Measurements from ENCODE around the gene NEURL1.
"Not testable (repeated sequence)": the region's sequence is repeated elsewhere in the genome, so short reads cannot be mapped to it uniquely, and the experiment has no call there.

The NEURL1 gene

GRCh38 chr10:103495321-103495720, 1.8 kb downstream of the NEURL1 start:
- no peak for DNase-seq

DNA sequence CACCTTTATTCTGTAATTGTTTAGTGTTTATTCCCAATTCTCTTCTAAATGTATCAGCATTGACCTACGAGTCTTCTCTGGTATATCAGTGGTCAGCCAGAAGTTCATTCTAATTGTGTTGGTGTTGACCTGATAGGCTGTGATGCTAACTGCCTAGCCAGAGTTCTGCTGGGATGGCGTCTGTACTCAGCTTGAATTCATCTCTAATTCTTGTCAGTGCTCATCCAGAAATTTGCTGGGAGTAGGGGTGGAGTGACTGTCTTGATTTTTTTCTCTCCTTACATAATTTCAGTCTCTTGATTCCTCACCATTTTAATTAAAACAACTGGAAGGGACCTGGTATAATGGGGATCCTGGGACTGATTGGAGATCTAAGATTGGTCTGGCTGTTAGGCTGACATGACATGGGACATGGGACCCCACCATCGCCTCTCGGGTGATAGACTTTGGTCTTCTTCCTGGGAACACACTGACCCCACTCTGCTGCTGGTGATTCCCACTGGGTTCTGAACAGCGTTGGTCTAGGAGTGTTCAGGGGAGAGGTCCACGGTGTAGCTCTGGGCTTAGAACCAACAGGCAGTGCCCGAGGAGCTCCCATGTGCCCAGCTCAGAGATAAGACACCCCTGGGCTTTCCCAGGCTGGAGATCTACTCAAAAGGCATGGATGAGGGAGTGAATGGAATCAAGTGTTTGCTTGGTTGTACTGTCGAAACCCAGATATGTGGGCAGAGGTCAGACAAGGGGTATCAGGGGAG, 3.8 kb downstream of the NEURL1 start:
- no peak for DNase-seq

- DNase-seq = no peak
These were observed 5.6 kb downstream of the NEURL1 start for GRCh38 chr10:103498936-103499638.

- DNase-seq = no peak
These were observed 6.4 kb downstream of the NEURL1 start for GRCh38 chr10:103499881-103500280.

- no peak for DNase-seq
These were observed 7.0 kb downstream of the NEURL1 start for GRCh38 chr10:103500481-103500880.

GRCh38 chr10:103501186-103501585, 7.7 kb downstream of the NEURL1 start:
- no peak for DNase-seq

GRCh38 chr10:103502849-103503660, 9.6 kb downstream of the NEURL1 start:
- DNase-seq = no peak

- not testable (repeated sequence) for DNase-seq
These were observed 10.3 kb downstream of the NEURL1 start for GRCh38 chr10:103503777-103504176.

DNA sequence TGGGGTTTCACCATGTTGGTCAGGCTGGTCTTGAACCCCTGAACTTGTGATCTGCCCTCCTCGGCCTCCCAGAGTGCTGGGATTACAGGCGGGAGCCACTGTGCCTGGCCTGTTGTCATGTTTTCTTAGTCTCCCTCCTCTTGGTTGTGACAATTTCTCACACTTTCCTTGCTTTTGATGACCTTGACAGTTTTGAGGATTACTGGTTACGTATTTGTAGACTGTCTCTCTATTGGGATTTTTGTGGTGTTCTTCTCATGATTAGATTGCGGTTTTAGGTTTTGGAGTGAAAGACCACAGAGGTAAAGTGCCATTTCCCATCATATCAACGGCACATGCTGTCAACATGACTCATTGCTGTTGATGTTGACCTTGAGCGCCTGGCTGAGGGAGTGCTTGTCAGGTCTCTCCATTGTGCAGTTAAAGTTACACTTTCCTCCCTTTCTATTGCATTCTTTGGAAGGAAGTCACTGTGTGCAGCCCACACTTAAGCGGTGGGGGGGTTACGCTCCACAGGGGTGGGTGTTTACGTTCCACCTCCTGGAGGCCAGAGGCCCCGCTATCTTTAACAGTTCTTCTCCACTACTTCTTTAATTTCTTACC, 10.8 kb downstream of the NEURL1 start:
- peak; percentile 24 for DNase-seq

DNA sequence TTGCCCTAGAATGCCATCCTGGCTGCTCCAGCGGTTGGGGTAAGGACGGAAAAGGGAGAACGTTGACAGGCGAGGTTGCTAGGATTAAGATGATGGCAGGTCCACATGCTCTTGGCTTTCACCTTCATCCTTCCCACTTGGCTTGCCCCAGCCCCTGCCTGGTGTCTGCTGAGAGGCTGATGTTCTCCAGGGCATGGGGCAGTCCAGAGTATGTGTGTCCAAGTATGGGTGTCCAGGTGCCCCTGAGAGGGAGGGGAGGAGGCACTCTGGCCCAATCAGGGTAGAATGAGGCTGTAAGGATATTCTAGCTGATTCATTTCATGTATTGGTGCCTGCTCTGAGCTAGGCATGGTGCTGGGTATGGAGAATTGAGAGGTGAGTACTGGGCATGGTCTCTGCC, 12.6 kb downstream of the NEURL1 start:
- DNase-seq = no peak

- no peak for DNase-seq
These were observed 14.0 kb downstream of the NEURL1 start for GRCh38 chr10:103507235-103508191.

DNA sequence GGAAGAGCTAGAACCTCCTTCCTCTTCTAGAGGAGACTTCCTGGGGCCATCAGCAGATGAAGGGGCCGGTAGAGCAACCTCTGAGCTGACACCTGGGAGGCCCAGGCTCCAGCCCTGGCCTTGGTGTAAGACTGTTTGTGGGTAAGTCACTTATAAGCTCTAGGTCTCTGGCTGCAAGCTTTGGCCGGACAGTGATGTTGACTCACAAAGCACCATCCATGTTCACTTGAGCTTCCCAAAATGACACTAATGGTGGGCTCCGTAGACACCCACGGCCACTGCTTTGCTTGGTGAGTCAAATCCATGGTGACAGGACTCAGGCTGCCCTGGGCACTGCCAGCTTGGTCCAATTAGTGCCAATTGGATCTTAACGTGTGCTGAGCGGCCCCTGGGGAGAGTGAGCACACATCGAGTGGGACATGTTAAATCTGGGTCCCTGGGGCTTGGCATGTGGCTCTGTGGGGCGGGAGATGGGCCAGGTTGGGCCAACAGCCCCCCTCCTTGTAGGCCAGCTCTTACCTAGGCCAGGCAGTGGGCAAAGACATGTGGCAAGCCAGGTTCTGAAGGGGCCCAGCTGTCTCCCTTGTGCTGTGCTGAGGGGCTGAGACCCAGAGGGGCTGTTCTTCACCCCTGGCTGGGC, 16.7 kb downstream of the NEURL1 start:
- no peak for DNase-seq

- DNase-seq = no peak
These were observed 17.6 kb downstream of the NEURL1 start for GRCh38 chr10:103510791-103511752.

GRCh38 chr10:103512166-103512565, 18.7 kb downstream of the NEURL1 start:
- no peak for DNase-seq

- no peak for DNase-seq
These were observed 19.3 kb downstream of the NEURL1 start for GRCh38 chr10:103512591-103513379.

DNA sequence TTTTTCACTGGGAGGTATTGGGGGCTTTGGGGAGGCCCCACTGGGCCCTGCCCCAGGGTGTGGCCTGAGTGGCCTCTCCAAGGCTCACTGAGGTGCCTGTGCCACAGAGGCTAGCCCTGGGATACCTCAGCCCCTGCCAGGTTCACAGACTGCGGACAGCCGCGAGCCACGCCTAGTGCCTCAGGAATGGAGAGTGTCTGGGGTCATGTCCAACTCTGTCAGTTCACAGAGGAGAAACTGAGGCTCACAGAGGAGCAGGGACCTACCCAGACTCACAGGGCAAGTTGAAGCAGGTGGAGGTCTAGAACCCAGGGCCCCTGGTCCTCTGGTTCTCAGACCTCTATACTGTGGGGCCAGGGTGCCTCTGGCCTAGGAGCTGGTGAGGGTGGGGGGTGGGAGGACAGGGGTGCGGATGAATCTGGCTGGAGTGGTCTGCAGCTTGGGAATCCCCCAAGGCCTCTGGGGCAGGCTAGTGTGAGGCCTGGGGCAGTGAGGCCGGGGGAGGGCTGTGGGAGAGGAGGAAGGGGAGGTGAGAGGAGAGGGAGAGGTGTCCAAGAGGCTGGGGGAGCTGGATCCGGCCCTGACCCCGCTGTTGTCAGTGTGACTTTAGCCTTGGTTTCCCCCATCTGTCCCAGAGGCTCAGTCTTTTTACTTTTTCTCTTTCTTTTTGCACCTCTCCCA, 20.0 kb downstream of the NEURL1 start:
- DNase-seq = no peak

GRCh38 chr10:103514244-103514643, 20.7 kb downstream of the NEURL1 start:
- no peak for DNase-seq

DNA sequence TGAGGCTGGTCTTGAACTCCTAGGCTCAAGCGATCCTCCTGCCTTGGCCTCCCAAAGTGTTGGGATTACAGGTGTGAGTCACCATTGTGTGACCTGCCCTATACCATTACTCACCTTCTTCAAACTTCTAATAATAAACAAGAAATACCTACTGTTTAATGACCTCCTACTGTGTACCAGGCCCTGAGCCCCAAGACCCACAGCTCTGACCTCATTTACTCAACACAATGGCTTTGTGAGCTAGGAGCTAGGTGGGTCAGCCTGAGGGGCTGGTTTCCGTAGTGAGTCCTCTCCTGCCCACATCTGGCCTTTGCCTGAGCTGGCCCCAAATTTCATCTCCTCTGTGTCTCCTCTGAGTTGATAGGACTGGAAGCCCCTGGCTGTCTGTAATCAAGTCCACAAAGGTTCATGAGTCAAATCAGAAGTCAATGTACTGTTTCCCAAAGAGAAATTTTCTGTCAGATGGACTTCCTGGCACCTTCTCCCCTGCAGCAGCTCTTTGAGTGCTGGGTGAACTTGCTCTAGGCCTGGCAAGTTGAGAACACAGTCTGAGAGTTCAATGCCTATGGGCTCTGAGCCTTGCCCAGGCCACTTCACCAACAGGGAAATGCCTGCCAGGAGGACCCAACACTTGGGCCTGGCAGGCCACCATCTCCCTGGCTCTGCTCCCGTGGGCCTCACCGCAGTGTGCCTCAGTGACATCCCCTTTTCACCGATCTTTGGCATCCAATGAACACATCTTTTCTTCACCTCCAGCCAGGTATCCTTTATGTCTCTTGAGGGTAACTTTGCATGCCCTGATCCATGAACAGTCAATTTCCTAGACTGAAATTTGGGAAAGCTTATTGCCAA, 24.0 kb downstream of the NEURL1 start:
- no peak for DNase-seq
